ENCODE data around the gene HABP4. TPM values are rescaled to one million over a fixed set of nuclear protein-coding genes. Genes with fewer than 3 reads are reported as not detected.

HABP4 gene
- total and polyA plus RNA-seq, 9 of the 15 experiments (the other 6 are each of a cell fraction or from before 2014, with no cell fraction given): 0.38 to 2.4 (median 1.9) TPM

GRCh38 chr9:96418920-96419690 lies 30.9 kb upstream of the HABP4 start (continued):
- TF ChIP-seq ZNF655 (CRISPR knock-in tag; IDR thresholded peaks at IDR 0.05): no peak
- no peak for TF ChIP-seq U2AF2 (optimal IDR thresholded peaks at IDR 0.05; ENCODE audit: low read depth, low read length)
- no peak for TF ChIP-seq ZNF584 (CRISPR knock-in tag; IDR thresholded peaks at IDR 0.05; ENCODE audit: low read depth)
- TF ChIP-seq ZSCAN32 (CRISPR knock-in tag; IDR thresholded peaks at IDR 0.05): no peak
- TF ChIP-seq HMG20A (CRISPR knock-in tag; conservative IDR thresholded peaks at IDR 0.05): peak; percentile 60; the same call in 1 of the 2 replicates
- no peak for TF ChIP-seq PHF21A (IDR thresholded peaks at IDR 0.05; ENCODE audit: borderline replicate concordance, low read depth)
- no peak for TF ChIP-seq HDAC8 (tag; IDR thresholded peaks at IDR 0.05)
- TF ChIP-seq TCF7L2 (IDR thresholded peaks at IDR 0.05; ENCODE audit: low read depth, low read length): no peak
- no peak for TF ChIP-seq STAT5A (IDR thresholded peaks at IDR 0.05; ENCODE audit: borderline replicate concordance, low read length)
- TF ChIP-seq MTF1 (CRISPR knock-in tag; IDR thresholded peaks at IDR 0.05; ENCODE audit: borderline replicate concordance): no peak
- TF ChIP-seq CBX1 (IDR thresholded peaks at IDR 0.05; ENCODE audit: low read depth): peak; percentile 81
- no peak for TF ChIP-seq RBM17 (IDR thresholded peaks at IDR 0.05; ENCODE audit: borderline replicate concordance, low read depth, low read length)
- no peak for TF ChIP-seq CEBPZ (IDR thresholded peaks at IDR 0.05; ENCODE audit: borderline replicate concordance, low read depth, low read length)
- TF ChIP-seq RAD21 (CRISPR knock-in tag; conservative IDR thresholded peaks at IDR 0.05 in 1 of 2, IDR thresholded peaks at IDR 0.05 in 1 of 2): no peak
- TF ChIP-seq NONO (IDR thresholded peaks at IDR 0.05; ENCODE audit: low read depth in 2 of 2, low read length in 1 of 2): 0 out of 4 replicates have a peak, but pooled peaks have one; percentile 26 to 45
- TF ChIP-seq DNMT1 (IDR thresholded peaks at IDR 0.05): no peak
- TF ChIP-seq MLX (CRISPR knock-in tag; conservative IDR thresholded peaks at IDR 0.05): no peak
- TF ChIP-seq BCLAF1 (IDR thresholded peaks at IDR 0.05; ENCODE audit: borderline replicate concordance in 1 of 2, control insufficient read depth in 1 of 2, low read depth in 2 of 2, low read length in 1 of 2): peak in 1 of 2 experiments; percentile 59; a peak in 1 of 4 replicates
